ENCODE data around the gene KRTAP10-10.
A peak's percentile ranks its signal among the peaks of the same experiment; 100 is the strongest.

The KRTAP10-10 gene

GRCh38 chr21:44615466-44615865 lies 21.7 kb upstream of the KRTAP10-10 start:
- H3K4me3 ChIP-seq (ENCODE audit: low read depth, low read length), result no peak overlapping the region
- no peak for TF ChIP-seq CTCF (IDR thresholded peaks at IDR 0.05; ENCODE audit: borderline replicate concordance, insufficient read depth, low read depth, low read length)

GRCh38 chr21:44615911-44616590 lies 21.1 kb upstream of the KRTAP10-10 start:
- TF ChIP-seq CTCF (IDR thresholded peaks at IDR 0.05; ENCODE audit: borderline replicate concordance, insufficient read depth, low read depth, low read length), result no peak
- H3K4me3 ChIP-seq (ENCODE audit: low read depth, low read length), result no peak overlapping the region

- no peak for TF ChIP-seq CTCF (IDR thresholded peaks at IDR 0.05; ENCODE audit: borderline replicate concordance, insufficient read depth, low read depth, low read length)
- no peak overlapping the region for H3K4me3 ChIP-seq (ENCODE audit: low read depth, low read length)
These were observed 20.6 kb upstream of the KRTAP10-10 start for GRCh38 chr21:44616591-44616926.

- TF ChIP-seq CTCF (IDR thresholded peaks at IDR 0.05; ENCODE audit: borderline replicate concordance, insufficient read depth, low read depth, low read length), result no peak
- no peak overlapping the region for H3K4me3 ChIP-seq (ENCODE audit: low read depth, low read length)
These were observed 20.1 kb upstream of the KRTAP10-10 start for GRCh38 chr21:44617071-44617501.

GRCh38 chr21:44618504-44618903 lies 18.7 kb upstream of the KRTAP10-10 start:
- H3K4me3 ChIP-seq (ENCODE audit: low read depth, low read length), result no peak overlapping the region
- TF ChIP-seq CTCF (IDR thresholded peaks at IDR 0.05; ENCODE audit: borderline replicate concordance, insufficient read depth, low read depth, low read length), result 0 out of 2 replicates have a peak, but pooled peaks have one; percentile 3

- no peak overlapping the region for H3K4me3 ChIP-seq (ENCODE audit: low read depth, low read length)
- TF ChIP-seq CTCF (IDR thresholded peaks at IDR 0.05; ENCODE audit: borderline replicate concordance, insufficient read depth, low read depth, low read length), result no peak
These were observed 18.2 kb upstream of the KRTAP10-10 start for GRCh38 chr21:44618909-44619308.

- H3K4me3 ChIP-seq (ENCODE audit: low read depth, low read length), result no peak overlapping the region
- TF ChIP-seq CTCF (IDR thresholded peaks at IDR 0.05; ENCODE audit: borderline replicate concordance, insufficient read depth, low read depth, low read length), result no peak
These were observed 17.3 kb upstream of the KRTAP10-10 start for GRCh38 chr21:44619886-44620285.

All from GM12875 (cell line).